ENCODE measurements around the gene BRIX1. TPM values are rescaled to one million over a fixed set of nuclear protein-coding genes. Genes with fewer than 3 reads are reported as not detected.

BRIX1 gene
- total RNA-seq, 4 donors from 2014 or later: 4.3 to 23.1 (median 12.3) TPM

DNA sequence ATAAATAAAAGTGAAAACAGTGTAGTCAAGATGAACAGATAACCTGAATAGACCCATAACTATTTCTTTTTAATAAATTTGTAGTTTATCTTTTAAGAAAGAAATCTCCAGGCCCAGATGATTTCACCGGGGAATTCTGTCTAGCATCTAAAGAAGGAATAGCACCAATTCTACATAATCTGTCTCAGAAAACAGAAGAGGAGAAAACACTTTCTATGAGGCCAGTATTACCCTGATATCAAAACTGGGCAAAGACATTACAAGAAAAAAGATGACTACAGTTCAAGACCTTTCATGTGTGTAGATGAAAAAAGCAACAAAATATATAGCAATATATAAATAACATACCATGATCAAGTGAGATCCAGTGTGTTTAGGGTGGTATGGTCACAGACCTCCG lies 45.1 kb upstream of the BRIX1 start:
- TF ChIP-seq CTCF (IDR thresholded peaks at IDR 0.05): no peak
- TF ChIP-seq POLR2A (IDR thresholded peaks at IDR 0.05): no peak
- no peaks in the 10 kb centered on the region for H3K4me1 ChIP-seq
- no peaks in the 10 kb centered on the region for H3K9me3 ChIP-seq
- H3K36me3 ChIP-seq: no peaks in the 10 kb centered on the region
- DNase-seq: no peak
- H3K4me3 ChIP-seq: no peak overlapping the region
- no peaks in the 10 kb centered on the region for H3K27me3 ChIP-seq
- no peak overlapping the region for H3K27ac ChIP-seq

- no peak overlapping the region for H3K4me3 ChIP-seq
- no peak for TF ChIP-seq CTCF (IDR thresholded peaks at IDR 0.05)
- no peak for TF ChIP-seq POLR2A (IDR thresholded peaks at IDR 0.05)
- H3K9me3 ChIP-seq: no peaks in the 10 kb centered on the region
- H3K27me3 ChIP-seq: no peaks in the 10 kb centered on the region
- DNase-seq: no peak
- H3K4me1 ChIP-seq: no peaks in the 10 kb centered on the region
- H3K27ac ChIP-seq: no peak overlapping the region
- H3K36me3 ChIP-seq: no peaks in the 10 kb centered on the region
Observed at GRCh38 chr5:34876275-34876674, 39.2 kb upstream of the BRIX1 start.

DNA sequence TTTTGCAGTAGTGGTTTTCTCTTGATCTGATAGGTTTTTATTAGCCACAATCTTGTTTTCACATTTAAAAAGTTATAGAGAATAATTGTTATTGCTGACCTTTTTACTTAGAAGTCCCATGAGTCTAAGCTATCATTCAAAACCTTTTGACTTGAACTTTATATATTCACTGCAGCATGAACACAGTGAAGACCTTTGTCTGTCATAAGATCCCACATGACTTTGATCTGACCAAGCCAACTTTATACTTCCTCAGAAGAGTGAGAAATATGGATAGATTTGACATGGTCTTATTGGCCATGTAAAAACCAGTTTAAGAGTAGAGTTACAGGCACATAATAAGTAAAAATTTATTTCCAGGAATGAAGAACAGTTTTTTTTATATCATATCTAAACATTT lies 34.3 kb upstream of the BRIX1 start:
- no peaks in the 10 kb centered on the region for H3K27me3 ChIP-seq
- no peak overlapping the region for H3K4me3 ChIP-seq
- H3K4me1 ChIP-seq: no peaks in the 10 kb centered on the region
- H3K9me3 ChIP-seq: no peaks in the 10 kb centered on the region
- H3K36me3 ChIP-seq: no peaks in the 10 kb centered on the region
- DNase-seq: no peak
- H3K27ac ChIP-seq: no peak overlapping the region
- TF ChIP-seq CTCF (IDR thresholded peaks at IDR 0.05) (no peak), POLR2A (IDR thresholded peaks at IDR 0.05) (no peak)

- H3K4me1 ChIP-seq: no peaks in the 10 kb centered on the region
- TF ChIP-seq CTCF (IDR thresholded peaks at IDR 0.05) (no peak), POLR2A (IDR thresholded peaks at IDR 0.05) (no peak)
- no peak for DNase-seq
- H3K4me3 ChIP-seq: no peak overlapping the region
- H3K9me3 ChIP-seq: no peaks in the 10 kb centered on the region
- H3K27ac ChIP-seq: no peak overlapping the region
- no peaks in the 10 kb centered on the region for H3K36me3 ChIP-seq
- H3K27me3 ChIP-seq: no peaks in the 10 kb centered on the region
Observed at GRCh38 chr5:34886392-34887119, 29.0 kb upstream of the BRIX1 start.

GRCh38 chr5:34889394-34889793 lies 26.1 kb upstream of the BRIX1 start:
- no peak for DNase-seq
- no peak overlapping the region for H3K27ac ChIP-seq
- TF ChIP-seq CTCF (IDR thresholded peaks at IDR 0.05) (no peak), POLR2A (IDR thresholded peaks at IDR 0.05) (no peak)

More at GRCh38 chr5:34889394-34889793, 26.1 kb upstream of the BRIX1 start:
- Histone ChIP-seq H3K9me3 (no peaks in the 10 kb centered on the region), H3K4me1 (no peaks in the 10 kb centered on the region), H3K4me3 (no peak overlapping the region), H3K27me3 (no peaks in the 10 kb centered on the region), H3K36me3 (no peaks in the 10 kb centered on the region)

Measured in Peyer's patch (tissue), 4 donors.